HG03469 (cell line): ENCODE measurements around the gene RHBDL1.

Source experiments
- ATAC-seq: cut with Tn5 transposase; IDR thresholded peaks from one replicate; pipeline ENCODE4 v1.9.1; 2021; ENCODE audit warnings: mild to moderate bottlenecking, moderate library complexity, moderate number of reproducible peaks; ENCODE audit not compliant: unreplicated experiment

The RHBDL1 gene

GRCh38 chr16:652454-653305, 22.8 kb upstream of the RHBDL1 start:
- no peak for ATAC-seq

- ATAC-seq, result no peak
These were observed 21.4 kb upstream of the RHBDL1 start for GRCh38 chr16:654034-654433.

- no peak for ATAC-seq
These were observed 18.0 kb upstream of the RHBDL1 start for GRCh38 chr16:657487-657886.

GRCh38 chr16:658679-659571, 16.5 kb upstream of the RHBDL1 start:
- no peak for ATAC-seq

- no peak for ATAC-seq
These were observed 15.9 kb upstream of the RHBDL1 start for GRCh38 chr16:659618-660017.

- no peak for ATAC-seq
These were observed 15.4 kb upstream of the RHBDL1 start for GRCh38 chr16:660132-660458.

- ATAC-seq, result no peak
These were observed 14.8 kb upstream of the RHBDL1 start for GRCh38 chr16:660459-661183.

- ATAC-seq, result no peak
These were observed 14.2 kb upstream of the RHBDL1 start for GRCh38 chr16:661184-661821.

GRCh38 chr16:662095-662494, 13.4 kb upstream of the RHBDL1 start:
- no peak for ATAC-seq

GRCh38 chr16:662597-662996, 12.9 kb upstream of the RHBDL1 start:
- ATAC-seq, result no peak

- no peak for ATAC-seq
These were observed 8.9 kb upstream of the RHBDL1 start for GRCh38 chr16:666572-666971.

- no peak for ATAC-seq
These were observed 8.2 kb upstream of the RHBDL1 start for GRCh38 chr16:667113-667779.

- ATAC-seq, result peak; percentile 46
These were observed 7.5 kb upstream of the RHBDL1 start, which contains the start of gene RHOT2 for GRCh38 chr16:667780-668518. Gene RHOT2, plus strand, starts transcription at chr16:668132. Its CDS starts 68 bp downstream, at chr16:668200.

GRCh38 chr16:668519-669171, 6.8 kb upstream of the RHBDL1 start:
- no peak for ATAC-seq

- ATAC-seq, result no peak
These were observed 5.8 kb upstream of the RHBDL1 start for GRCh38 chr16:669666-670065.

- no peak for ATAC-seq
These were observed 4.8 kb upstream of the RHBDL1 start for GRCh38 chr16:670485-671352.

- ATAC-seq, result no peak
These were observed 3.9 kb upstream of the RHBDL1 start for GRCh38 chr16:671353-672131.
